GM12878 (cell line): ENCODE data around the gene MLST8. TPM values are rescaled to one million over a fixed set of nuclear protein-coding genes. Genes with fewer than 3 reads are reported as not detected.

ENCODE experiments used
- ATAC-seq: fragments of 200-7000 bp; cut with Tn5 transposase; 3 replicates; pipeline ENCODE4 v1.9.1; 2020; ENCODE audit warnings: mild to moderate bottlenecking, moderate library complexity
- BruUV-seq: library from RNA; stranded (reverse); fragments of 400-500 nt; replicated peaks from 2 replicates; lab custom pipeline; 2021; lab: Mats Ljungman, UMichigan
- CTCF ChIA-PET: fragments of 300-600 bp; sonication (Branson Sonifier 250); formaldehyde crosslinking; extraction: SDS; loops from one replicate; lab custom pipeline; 2021; ENCODE audit warnings: inconsistent platforms; lab: Yijun Ruan, JAX
- POLR2A ChIA-PET: fragments of 350-600 bp; formaldehyde crosslinking; extraction: SDS; loops from one replicate; lab custom pipeline; 2021; ENCODE audit warnings: inconsistent platforms; lab: Charles Lee
- RAD21 ChIA-PET: fragments of 300-600 bp; sonication (Branson Sonifier 250); formaldehyde crosslinking; loops from one replicate; lab custom pipeline; 2023; ENCODE audit warnings: antibody characterized with exemption; ENCODE audit not compliant: unreplicated experiment; lab: Charles Lee
- SMC1A ChIA-PET: fragments of 300-600 bp; sonication (Branson Sonifier 250); formaldehyde crosslinking; loops from one replicate; lab custom pipeline; 2023; ENCODE audit not compliant: unreplicated experiment, uncharacterized antibody; lab: Charles Lee
- DNase-seq: peaks from one replicate; pipeline ENCODE4 v3.0.0-alpha.2; 2011; ENCODE audit warnings: low read depth, low spot score
- FAIRE-seq: peaks from 3 replicates; lab custom pipeline; 2011; peaks lifted over from hg19 to GRCh38; lab: Jason Lieb, UNC
- H2AFZ ChIP-seq: 2 replicates; pipeline ENCODE4 v1.6.0; 2011; ENCODE audit warnings: low read depth, low read length, control low read depth; ENCODE audit not compliant: control insufficient read depth
- H3K27ac ChIP-seq: 2 replicates; pipeline ENCODE4 v1.5.1; 2011; ENCODE audit warnings: control low read depth; ENCODE audit not compliant: control insufficient read depth, insufficient read depth
- H3K27me3 ChIP-seq, 2 experiments: replicated peaks in 1 of 2; 2 replicates each; pipeline versions ENCODE4 v1.6.0 to v1.6.1; 2011; ENCODE audit warnings: low read length in 1 of 2; ENCODE audit not compliant: control insufficient read depth in 2 of 2, insufficient read depth in 2 of 2
- H3K36me3 ChIP-seq, 2 experiments: 2 replicates each; pipeline ENCODE4 v1.5.1; 2011; ENCODE audit warnings: low read length in 1 of 2; ENCODE audit not compliant: control insufficient read depth in 2 of 2, insufficient read depth in 2 of 2
- H3K4me1 ChIP-seq: 2 replicates; pipeline ENCODE4 v1.6.1; 2011; ENCODE audit warnings: mild to moderate bottlenecking, low read length, moderate library complexity, mixed read lengths; ENCODE audit not compliant: control insufficient read depth, insufficient read depth
- H3K4me2 ChIP-seq: 2 replicates; pipeline ENCODE4 v1.6.0; 2011; ENCODE audit warnings: control low read depth; ENCODE audit not compliant: control insufficient read depth, insufficient read depth
- H3K4me3 ChIP-seq: fragments of 200-600 bp; sonication (generic); 2 replicates; pipeline ENCODE4 v1.5.1; 2016
- H3K79me2 ChIP-seq: 2 replicates; pipeline ENCODE4 v1.6.0; 2011; ENCODE audit warnings: low read length; ENCODE audit not compliant: control insufficient read depth, insufficient read depth
- H3K9ac ChIP-seq: 2 replicates; pipeline ENCODE4 v1.8.0; 2011; ENCODE audit warnings: low read length, control low read depth, mixed read lengths; ENCODE audit not compliant: control insufficient read depth, insufficient read depth
- H3K9me3 ChIP-seq: replicated peaks from 3 replicates; pipeline ENCODE4 v1.5.1; 2011; ENCODE audit warnings: mild to moderate bottlenecking, low read length; ENCODE audit not compliant: control insufficient read depth, insufficient read depth
- H4K20me1 ChIP-seq: 2 replicates; pipeline ENCODE4 v1.6.0; 2011; ENCODE audit not compliant: control insufficient read depth, insufficient read depth
- BACH1 ChIP-seq: fragments of 450-650 bp; IDR thresholded peaks from 2 replicates; pipeline ENCODE4 v1.6.1; 2017; ENCODE audit warnings: mild to moderate bottlenecking, borderline replicate concordance
- BCL11A ChIP-seq: IDR thresholded peaks from 2 replicates; pipeline ENCODE4 v1.6.1; 2011; ENCODE audit warnings: low read depth, low read length
- CREB1 ChIP-seq: IDR thresholded peaks from 2 replicates; pipeline ENCODE4 v1.6.1; 2012; ENCODE audit warnings: low read depth, mild to moderate bottlenecking, inconsistent platforms
- DPF2 ChIP-seq: fragments of 450-650 bp; IDR thresholded peaks from 2 replicates; pipeline ENCODE4 v1.6.1; 2017; ENCODE audit warnings: mild to moderate bottlenecking
- EED ChIP-seq: sonication (generic); IDR thresholded peaks from 2 replicates; pipeline ENCODE4 v1.6.1; 2016; ENCODE audit warnings: antibody characterized with exemption, low read depth
- EP300 ChIP-seq, 2 experiments: fragments of 150-350 bp in 1 of 2; IDR thresholded peaks; 2 replicates each; pipeline ENCODE4 v1.6.1; 2011 to 2012; ENCODE audit warnings: low read depth in 2 of 2, low read length in 2 of 2, borderline replicate concordance in 1 of 2, improper control_type of control experiment in 1 of 2, inconsistent platforms in 1 of 2; ENCODE audit not compliant: control insufficient read depth in 1 of 2
- ESRRA ChIP-seq: IDR thresholded peaks from 2 replicates; pipeline ENCODE4 v1.6.1; 2012; ENCODE audit warnings: mild to moderate bottlenecking, low read length, improper control_type of control experiment
- ETV6 ChIP-seq, 2 experiments: fragments of 450-650 bp in 1 of 2; IDR thresholded peaks in 1 of 2; conservative IDR thresholded peaks in 1 of 2; 2 replicates each; pipeline ENCODE4 v1.6.1; 2014; ENCODE audit warnings: antibody characterized with exemption in 1 of 2, borderline replicate concordance in 1 of 2, low read depth in 1 of 2, mild to moderate bottlenecking in 1 of 2, moderate library complexity in 1 of 2
- IKZF1 ChIP-seq: fragments of 450-650 bp; conservative IDR thresholded peaks from 2 replicates; pipeline ENCODE4 v1.6.1; 2017; ENCODE audit warnings: antibody characterized with exemption, mild to moderate bottlenecking
- IRF4 ChIP-seq: IDR thresholded peaks from 2 replicates; pipeline ENCODE4 v1.6.1; 2011; ENCODE audit warnings: low read depth, low read length
- NFXL1 ChIP-seq: fragments of 450-650 bp; IDR thresholded peaks from 2 replicates; pipeline ENCODE4 v1.6.1; 2017; ENCODE audit warnings: antibody characterized with exemption, mild to moderate bottlenecking, borderline replicate concordance
- SMARCA5 ChIP-seq: fragments of 450-650 bp; IDR thresholded peaks from 2 replicates; pipeline ENCODE4 v1.6.1; 2017; ENCODE audit warnings: mild to moderate bottlenecking
- STAT3 ChIP-seq: IDR thresholded peaks from 2 replicates; pipeline ENCODE4 v1.6.1; 2011; ENCODE audit warnings: low read depth, low read length, improper control_type of control experiment
- SUPT20H ChIP-seq: IDR thresholded peaks from 2 replicates; pipeline ENCODE4 v1.6.1; 2011; ENCODE audit warnings: low read depth, mild to moderate bottlenecking, low read length, moderate library complexity, borderline replicate concordance; ENCODE audit not compliant: control insufficient read depth
- ZBTB40 ChIP-seq: fragments of 450-650 bp; IDR thresholded peaks from 2 replicates; pipeline ENCODE4 v1.6.1; 2016; ENCODE audit warnings: mild to moderate bottlenecking, moderate library complexity, borderline replicate concordance
- WGBS: methylation state at CpG from one replicate; pipeline ENCODE4 v1.1.6; 2016; ENCODE audit warnings: low lambda C conversion rate; ENCODE audit not compliant: insufficient replicate concordance, insufficient coverage; ENCODE audit errors: missing lambda C conversion rate; 5-methylcytosine and 5-hydroxymethylcytosine counted together
- in situ Hi-C: fragments of 300-500 bp; cut with MboI; formaldehyde crosslinking; loops from 9 replicates; pipeline ENCODE4 v1.14.3; 2018; ENCODE audit warnings: mixed read lengths
- intact Hi-C: fragments of 100-400 bp; cut with micrococcal nuclease; formaldehyde crosslinking; loops from one replicate; pipeline ENCODE4 v1.14.2; 2022; ENCODE audit not compliant: unreplicated experiment
- polyA plus RNA-seq, 11 experiments: library from polyadenylated mRNA; depleted of rRNA in 4 of 11; unstranded in 6 of 11; stranded (reverse) in 5 of 11; fragments of >200 nt; fragmentation: Nextera tagmentation in 4 of 11; fragmentation: Illumina TruSeq in 1 of 11; extraction: Ambion mirVana in 4 of 11; extraction: Trizol in 1 of 11; gene quantifications; 1 replicate in 1 of 11; 2 replicates in 10 of 11; pipeline versions ENCODE4 v1.2.1 to v1.2.3, GENCODE V29; 2011 to 2016; ENCODE audit warnings: inconsistent platforms in 2 of 11, missing spikeins in 2 of 11, low read depth in 1 of 11
- total RNA-seq, 4 experiments: library from RNA; depleted of rRNA in 3 of 4; stranded (reverse); fragments of >200 nt in 3 of 4; fragmentation: Illumina TruSeq in 1 of 4; extraction: Trizol in 1 of 4; gene quantifications; 2 replicates each; pipeline versions ENCODE4 v1.2.1 to v1.2.3, GENCODE V29; 2013 to 2021
- TF ChIP-seq, protein P1 (sequence below): IDR thresholded peaks from 2 replicates; pipeline ENCODE4 v1.6.1; 2012; ENCODE audit warnings: low read depth, low read length, improper control_type of control experiment
- TF ChIP-seq, protein P2 (sequence below): fragments of 450-650 bp; IDR thresholded peaks from 2 replicates; pipeline ENCODE4 v1.6.1; 2018; ENCODE audit warnings: mild to moderate bottlenecking, low read depth, moderate library complexity; ENCODE audit not compliant: partially characterized antibody

The MLST8 gene
- total and polyA plus RNA-seq, 10 of the 15 experiments (the other 5 are each of a cell fraction or from before 2014, with no cell fraction given) = 1.0 to 114 (median 64.2) TPM

DNA sequence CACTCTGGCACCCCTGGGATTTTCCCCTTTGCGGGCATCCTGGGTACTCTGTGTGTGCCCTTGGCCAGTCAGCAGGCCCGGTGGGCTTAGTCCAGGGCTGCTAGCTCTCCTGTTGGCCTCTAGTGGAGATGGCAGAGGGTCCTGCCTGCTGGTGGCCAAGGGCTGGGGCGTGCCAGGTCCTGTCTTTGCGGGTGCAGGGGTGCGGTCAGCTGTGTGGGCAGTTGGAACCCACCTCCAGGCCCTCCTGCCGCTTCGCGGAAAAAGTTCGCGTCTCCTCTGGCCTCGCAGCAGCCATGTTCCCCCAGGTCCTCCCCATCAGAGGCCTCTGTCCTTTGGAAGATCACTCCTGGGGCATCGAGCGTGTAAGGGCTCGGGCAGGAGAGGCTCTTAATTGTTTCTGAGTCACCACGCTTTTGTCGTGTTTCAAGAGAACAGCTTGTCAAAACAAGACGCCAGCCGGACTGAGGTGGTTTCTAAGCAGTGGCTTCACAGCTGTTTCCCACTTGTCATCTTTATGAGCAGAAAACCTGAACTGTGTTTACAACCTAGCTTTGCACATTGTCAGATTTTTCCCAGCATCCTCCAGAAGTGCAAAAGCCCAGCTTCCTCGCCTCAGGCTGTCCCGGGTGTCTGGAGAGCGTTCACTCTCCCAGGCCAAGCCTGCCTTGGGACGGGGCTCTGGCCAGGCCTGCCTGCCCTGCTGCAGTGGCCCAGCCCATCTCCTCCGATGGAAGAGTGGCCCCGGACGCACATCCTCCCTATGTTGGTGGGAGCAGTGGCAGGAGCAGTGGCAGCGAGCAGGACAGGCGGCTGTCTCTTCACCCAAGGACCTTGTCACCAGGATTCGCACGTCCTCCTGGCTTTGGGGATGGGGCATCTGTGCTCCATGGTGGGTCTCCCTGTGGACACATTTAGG is 26.0 kb downstream of the MLST8 start:
- intact Hi-C loops (no loop called here), in situ Hi-C loops (no loop called here)
- Histone ChIP-seq H3K79me2 (peaks cover 4% of the 10 kb centered on the region), H3K4me2 (no peak overlapping the region), H3K36me3 (peaks cover 4 to 46% of the 10 kb centered on the region in 2 experiments; a peak in 3 of 4 replicates), H3K9ac (no peak overlapping the region), H3K27ac (no peak overlapping the region), H4K20me1 (no peaks in the 10 kb centered on the region), H2AFZ (no peak overlapping the region), H3K4me1 (no peaks in the 10 kb centered on the region), H3K9me3 (no peaks in the 10 kb centered on the region), H3K4me3 (no peak overlapping the region), H3K27me3 (no peaks in the 10 kb centered on the region)
- RAD21 ChIA-PET = no interaction called here
- SMC1A ChIA-PET = no interaction called here
- WGBS = 86% methylated on average over 29 of the region's 29 CpGs
- FAIRE-seq (no peak), DNase-seq (no peak), ATAC-seq (no peak)
- CTCF ChIA-PET = no interaction called here
- no TSS peak for BruUV-seq
- POLR2A ChIA-PET = no interaction called here
- TF ChIP-seq DPF2 = no peak
- TF ChIP-seq BCL11A = no peak
- no peak for TF ChIP-seq ZBTB40
- TF ChIP-seq SUPT20H = no peak
- no peak for TF ChIP-seq STAT3
- no peak for TF ChIP-seq IKZF1
- no peak for TF ChIP-seq SMARCA5
- TF ChIP-seq EP300 (IDR thresholded peaks at IDR 0.05; ENCODE audit: borderline replicate concordance in 1 of 2, control insufficient read depth in 1 of 2, low read depth in 2 of 2, low read length in 2 of 2) = no peak
- no peak for TF ChIP-seq CREB1
- no peak for TF ChIP-seq ESRRA
- TF ChIP-seq, protein P1, sequence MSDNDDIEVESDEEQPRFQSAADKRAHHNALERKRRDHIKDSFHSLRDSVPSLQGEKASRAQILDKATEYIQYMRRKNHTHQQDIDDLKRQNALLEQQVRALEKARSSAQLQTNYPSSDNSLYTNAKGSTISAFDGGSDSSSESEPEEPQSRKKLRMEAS = no peak
- no peak for TF ChIP-seq BACH1
- no peak for TF ChIP-seq NFXL1
- TF ChIP-seq, protein P2, sequence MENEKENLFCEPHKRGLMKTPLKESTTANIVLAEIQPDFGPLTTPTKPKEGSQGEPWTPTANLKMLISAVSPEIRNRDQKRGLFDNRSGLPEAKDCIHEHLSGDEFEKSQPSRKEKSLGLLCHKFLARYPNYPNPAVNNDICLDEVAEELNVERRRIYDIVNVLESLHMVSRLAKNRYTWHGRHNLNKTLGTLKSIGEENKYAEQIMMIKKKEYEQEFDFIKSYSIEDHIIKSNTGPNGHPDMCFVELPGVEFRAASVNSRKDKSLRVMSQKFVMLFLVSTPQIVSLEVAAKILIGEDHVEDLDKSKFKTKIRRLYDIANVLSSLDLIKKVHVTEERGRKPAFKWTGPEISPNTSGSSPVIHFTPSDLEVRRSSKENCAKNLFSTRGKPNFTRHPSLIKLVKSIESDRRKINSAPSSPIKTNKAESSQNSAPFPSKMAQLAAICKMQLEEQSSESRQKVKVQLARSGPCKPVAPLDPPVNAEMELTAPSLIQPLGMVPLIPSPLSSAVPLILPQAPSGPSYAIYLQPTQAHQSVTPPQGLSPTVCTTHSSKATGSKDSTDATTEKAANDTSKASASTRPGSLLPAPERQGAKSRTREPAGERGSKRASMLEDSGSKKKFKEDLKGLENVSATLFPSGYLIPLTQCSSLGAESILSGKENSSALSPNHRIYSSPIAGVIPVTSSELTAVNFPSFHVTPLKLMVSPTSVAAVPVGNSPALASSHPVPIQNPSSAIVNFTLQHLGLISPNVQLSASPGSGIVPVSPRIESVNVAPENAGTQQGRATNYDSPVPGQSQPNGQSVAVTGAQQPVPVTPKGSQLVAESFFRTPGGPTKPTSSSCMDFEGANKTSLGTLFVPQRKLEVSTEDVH = no peak
- no peak for TF ChIP-seq EED
- no peak for TF ChIP-seq ETV6 (conservative IDR thresholded peaks at IDR 0.05 in 1 of 2, IDR thresholded peaks at IDR 0.05 in 1 of 2; ENCODE audit: borderline replicate concordance in 1 of 2, low read depth in 1 of 2)
- TF ChIP-seq IRF4 = no peak
